Liver (tissue), 9 donors: Measurements from ENCODE around the gene ABLIM2. TPM values are rescaled to one million over a fixed set of nuclear protein-coding genes. Genes with fewer than 3 reads are reported as not detected.

Source experiments
- DNase-seq: peaks from one replicate; pipeline ENCODE4 v3.0.0-alpha.2; 2017; ENCODE audit warnings: low spot score
- H3K27ac ChIP-seq, 2 donors: one replicate each; pipeline ENCODE4 v1.7.0; 2013; ENCODE audit warnings: inconsistent platforms in 2 of 2, low read length in 2 of 2, control low read depth in 1 of 2, low read depth in 1 of 2, mild to moderate bottlenecking in 1 of 2
- H3K27me3 ChIP-seq, 4 donors: one replicate each; pipeline versions ENCODE4 v1.6.1 to v1.7.0; 2013; ENCODE audit warnings: low read length in 3 of 4, inconsistent platforms in 1 of 4, mild to moderate bottlenecking in 1 of 4, moderate library complexity in 1 of 4; ENCODE audit not compliant: control insufficient read depth in 4 of 4, insufficient read depth in 4 of 4
- H3K36me3 ChIP-seq, 4 donors: one replicate each; pipeline versions ENCODE4 v1.6.1 to v1.7.0; 2013; ENCODE audit warnings: low read length in 3 of 4, mild to moderate bottlenecking in 3 of 4, low read depth in 1 of 4, moderate library complexity in 1 of 4; ENCODE audit not compliant: control insufficient read depth in 4 of 4, insufficient read depth in 3 of 4
- H3K4me1 ChIP-seq, 4 donors: one replicate each; pipeline versions ENCODE4 v1.6.1 to v1.7.0; 2013; ENCODE audit warnings: low read length in 3 of 4, mild to moderate bottlenecking in 3 of 4, moderate library complexity in 1 of 4; ENCODE audit not compliant: control insufficient read depth in 4 of 4, insufficient read depth in 4 of 4
- H3K4me3 ChIP-seq, 3 donors: one replicate each; pipeline versions ENCODE4 v1.6.1 to v1.7.0; 2013; ENCODE audit warnings: low read length in 3 of 3, control low read depth in 1 of 3, low read depth in 1 of 3, mild to moderate bottlenecking in 1 of 3
- H3K9ac ChIP-seq, 2 donors: one replicate each; pipeline ENCODE4 v1.7.0; 2013; ENCODE audit warnings: low read length in 2 of 2, mild to moderate bottlenecking in 2 of 2, moderate library complexity in 2 of 2, control low read depth in 1 of 2, low read depth in 1 of 2
- H3K9me3 ChIP-seq, 4 donors: one replicate each; pipeline versions ENCODE4 v1.6.1 to v1.7.0; 2013; ENCODE audit warnings: low read length in 3 of 4; ENCODE audit not compliant: control insufficient read depth in 4 of 4
- EGR1 ChIP-seq, 2 donors: IDR thresholded peaks; 2 replicates each; pipeline ENCODE4 v1.6.1; 2016 to 2018; ENCODE audit warnings: antibody characterized with exemption in 2 of 2, low read depth in 2 of 2
- FOXA2 ChIP-seq: IDR thresholded peaks from 2 replicates; pipeline ENCODE4 v1.6.1; 2016; ENCODE audit warnings: antibody characterized with exemption
- GABPA ChIP-seq, 2 donors: IDR thresholded peaks in 1 of 2; conservative IDR thresholded peaks in 1 of 2; 2 replicates each; pipeline ENCODE4 v1.6.1; 2016; ENCODE audit warnings: antibody characterized with exemption in 2 of 2, mild to moderate bottlenecking in 1 of 2, moderate library complexity in 1 of 2
- HNF4A ChIP-seq, 2 donors: conservative IDR thresholded peaks; 2 replicates each; pipeline ENCODE4 v1.6.1; 2016; ENCODE audit warnings: antibody characterized with exemption in 2 of 2, mild to moderate bottlenecking in 2 of 2
- JUND ChIP-seq, 2 donors: IDR thresholded peaks; 2 replicates each; pipeline ENCODE4 v1.6.1; 2016; ENCODE audit warnings: antibody characterized with exemption in 2 of 2
- RAD21 ChIP-seq, 2 donors: IDR thresholded peaks; 2 replicates each; pipeline ENCODE4 v1.6.1; 2016; ENCODE audit warnings: antibody characterized with exemption in 2 of 2, mild to moderate bottlenecking in 2 of 2
- RXRA ChIP-seq, 2 donors: IDR thresholded peaks; 2 replicates each; pipeline ENCODE4 v1.6.1; 2017 to 2018; ENCODE audit warnings: antibody characterized with exemption in 2 of 2, mild to moderate bottlenecking in 1 of 2
- TAF1 ChIP-seq: conservative IDR thresholded peaks from 2 replicates; pipeline ENCODE4 v1.6.1; 2016; ENCODE audit warnings: antibody characterized with exemption, mild to moderate bottlenecking
- WGBS: extraction: QIAGEN DNeasy Blood & Tissue Kit; methylation state at CpG from one replicate; pipeline ENCODE4 v1.1.7; 2013; 5-methylcytosine and 5-hydroxymethylcytosine counted together
- polyA plus RNA-seq, 2 donors: library from polyadenylated mRNA; stranded (reverse) in 1 of 2; unstranded in 1 of 2; fragments of 200-250 nt in 1 of 2; fragments of >200 nt in 1 of 2; fragmentation: Nextera tagmentation in 1 of 2; extraction: Ambion mirVana in 1 of 2; gene quantifications; one replicate each; pipeline versions ENCODE4 v1.2.1 to v1.2.3, GENCODE V29; 2013 to 2015
- total RNA-seq, 2 donors: library from RNA; depleted of rRNA; stranded (reverse); fragments of >200 nt; gene quantifications; one replicate each; pipeline ENCODE4 v1.2.3, GENCODE V29; 2014
- TF ChIP-seq, protein P1 (sequence below): IDR thresholded peaks from 2 replicates; pipeline ENCODE4 v1.6.1; 2016; ENCODE audit warnings: antibody characterized with exemption, mild to moderate bottlenecking
- TF ChIP-seq, protein P2 (sequence below): IDR thresholded peaks from 2 replicates; pipeline ENCODE4 v1.6.1; 2016; ENCODE audit warnings: antibody characterized with exemption
- TF ChIP-seq, protein P3 (sequence below): IDR thresholded peaks from 2 replicates; pipeline ENCODE4 v1.6.1; 2016; ENCODE audit warnings: antibody characterized with exemption
- TF ChIP-seq, protein P4 (sequence below): IDR thresholded peaks from 2 replicates; pipeline ENCODE4 v1.6.1; 2016; ENCODE audit warnings: antibody characterized with exemption
- TF ChIP-seq, protein P5 (sequence below): fragments of 150-350 bp; IDR thresholded peaks from 2 replicates; pipeline ENCODE4 v1.5.1; 2017; ENCODE audit warnings: improper control_type of control experiment, low read depth, low read length; ENCODE audit not compliant: missing input control
- donor health status: healthy.
- donor health status: healthy.
- donor health status: healthy.
- donor health status: healthy.
- donor health status: healthy.

Gene ABLIM2
- total and polyA plus RNA-seq, 4 donors: 0.75 to 2.5 (median 0.93) TPM

DNA sequence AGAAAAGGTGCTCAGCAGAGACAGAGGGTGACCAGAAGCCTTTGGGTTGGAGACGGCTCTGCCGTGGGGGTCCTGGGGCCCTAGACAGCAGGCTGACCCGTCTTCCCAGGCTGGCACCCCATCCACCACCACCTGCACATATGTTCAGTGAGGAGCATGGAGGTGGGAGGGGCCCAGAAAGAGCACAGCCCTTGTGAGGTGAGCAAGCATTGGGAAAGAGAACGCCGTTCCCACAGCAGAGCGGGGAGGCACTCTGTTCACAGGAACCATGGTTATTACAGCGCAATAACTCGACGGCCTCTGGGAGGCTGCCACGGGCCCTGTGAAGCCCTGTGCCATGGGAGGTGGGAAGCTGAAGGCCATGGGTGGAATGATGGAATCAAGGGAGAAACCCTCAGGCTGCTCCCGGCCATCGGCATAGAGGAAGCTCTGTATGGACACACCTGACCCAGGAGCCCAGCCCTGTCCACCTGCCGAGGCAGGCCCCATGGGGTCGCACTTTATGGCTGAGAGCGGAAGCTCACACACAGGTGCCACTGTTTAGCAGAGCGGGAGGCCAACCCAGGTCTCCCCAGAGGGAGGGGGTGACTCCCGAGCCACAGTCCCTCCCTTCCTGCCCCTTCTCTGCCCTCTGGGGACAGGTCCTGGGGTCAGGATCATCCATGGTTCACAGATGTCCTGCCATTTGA lies 125.4 kb downstream of the ABLIM2 start (continued):
- TF ChIP-seq, protein P1, sequence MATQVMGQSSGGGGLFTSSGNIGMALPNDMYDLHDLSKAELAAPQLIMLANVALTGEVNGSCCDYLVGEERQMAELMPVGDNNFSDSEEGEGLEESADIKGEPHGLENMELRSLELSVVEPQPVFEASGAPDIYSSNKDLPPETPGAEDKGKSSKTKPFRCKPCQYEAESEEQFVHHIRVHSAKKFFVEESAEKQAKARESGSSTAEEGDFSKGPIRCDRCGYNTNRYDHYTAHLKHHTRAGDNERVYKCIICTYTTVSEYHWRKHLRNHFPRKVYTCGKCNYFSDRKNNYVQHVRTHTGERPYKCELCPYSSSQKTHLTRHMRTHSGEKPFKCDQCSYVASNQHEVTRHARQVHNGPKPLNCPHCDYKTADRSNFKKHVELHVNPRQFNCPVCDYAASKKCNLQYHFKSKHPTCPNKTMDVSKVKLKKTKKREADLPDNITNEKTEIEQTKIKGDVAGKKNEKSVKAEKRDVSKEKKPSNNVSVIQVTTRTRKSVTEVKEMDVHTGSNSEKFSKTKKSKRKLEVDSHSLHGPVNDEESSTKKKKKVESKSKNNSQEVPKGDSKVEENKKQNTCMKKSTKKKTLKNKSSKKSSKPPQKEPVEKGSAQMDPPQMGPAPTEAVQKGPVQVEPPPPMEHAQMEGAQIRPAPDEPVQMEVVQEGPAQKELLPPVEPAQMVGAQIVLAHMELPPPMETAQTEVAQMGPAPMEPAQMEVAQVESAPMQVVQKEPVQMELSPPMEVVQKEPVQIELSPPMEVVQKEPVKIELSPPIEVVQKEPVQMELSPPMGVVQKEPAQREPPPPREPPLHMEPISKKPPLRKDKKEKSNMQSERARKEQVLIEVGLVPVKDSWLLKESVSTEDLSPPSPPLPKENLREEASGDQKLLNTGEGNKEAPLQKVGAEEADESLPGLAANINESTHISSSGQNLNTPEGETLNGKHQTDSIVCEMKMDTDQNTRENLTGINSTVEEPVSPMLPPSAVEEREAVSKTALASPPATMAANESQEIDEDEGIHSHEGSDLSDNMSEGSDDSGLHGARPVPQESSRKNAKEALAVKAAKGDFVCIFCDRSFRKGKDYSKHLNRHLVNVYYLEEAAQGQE: no peak
- no peak for TF ChIP-seq GABPA (IDR thresholded peaks at IDR 0.05 in 1 of 2, conservative IDR thresholded peaks at IDR 0.05 in 1 of 2)
- TF ChIP-seq, protein P2, sequence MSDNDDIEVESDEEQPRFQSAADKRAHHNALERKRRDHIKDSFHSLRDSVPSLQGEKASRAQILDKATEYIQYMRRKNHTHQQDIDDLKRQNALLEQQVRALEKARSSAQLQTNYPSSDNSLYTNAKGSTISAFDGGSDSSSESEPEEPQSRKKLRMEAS: no peak

DNA sequence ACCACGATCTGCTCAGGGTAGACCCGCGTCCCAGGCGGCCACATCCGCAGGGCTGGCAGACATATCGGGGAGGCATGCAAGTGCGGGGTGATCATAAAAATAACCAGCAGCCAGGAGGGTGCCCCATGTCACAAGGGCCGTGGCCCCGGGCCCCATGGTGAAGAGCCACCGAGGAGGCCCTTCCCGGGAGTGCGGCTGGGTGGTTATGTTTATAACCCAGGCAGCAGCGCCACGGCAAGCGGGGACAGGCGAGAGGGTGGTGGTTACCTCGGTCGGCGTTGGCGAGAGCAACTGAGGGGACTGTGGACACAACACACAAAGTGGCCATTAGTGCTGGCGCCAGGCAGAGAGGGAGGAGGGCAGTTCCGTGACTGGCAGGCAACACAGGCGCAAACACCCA lies 126.2 kb downstream of the ABLIM2 start:
- Histone ChIP-seq H3K36me3 (no peaks in the 10 kb centered on the region), H3K4me1 (no peaks in the 10 kb centered on the region), H3K27me3 (no peaks in the 10 kb centered on the region), H3K27ac (no peak overlapping the region), H3K9me3 (no peaks in the 10 kb centered on the region), H3K9ac (no peak overlapping the region), H3K4me3 (no peak overlapping the region)
- TF ChIP-seq TAF1: no peak
- TF ChIP-seq JUND (IDR thresholded peaks at IDR 0.05): no peak
- TF ChIP-seq, protein P1: no peak
- TF ChIP-seq, protein P3, sequence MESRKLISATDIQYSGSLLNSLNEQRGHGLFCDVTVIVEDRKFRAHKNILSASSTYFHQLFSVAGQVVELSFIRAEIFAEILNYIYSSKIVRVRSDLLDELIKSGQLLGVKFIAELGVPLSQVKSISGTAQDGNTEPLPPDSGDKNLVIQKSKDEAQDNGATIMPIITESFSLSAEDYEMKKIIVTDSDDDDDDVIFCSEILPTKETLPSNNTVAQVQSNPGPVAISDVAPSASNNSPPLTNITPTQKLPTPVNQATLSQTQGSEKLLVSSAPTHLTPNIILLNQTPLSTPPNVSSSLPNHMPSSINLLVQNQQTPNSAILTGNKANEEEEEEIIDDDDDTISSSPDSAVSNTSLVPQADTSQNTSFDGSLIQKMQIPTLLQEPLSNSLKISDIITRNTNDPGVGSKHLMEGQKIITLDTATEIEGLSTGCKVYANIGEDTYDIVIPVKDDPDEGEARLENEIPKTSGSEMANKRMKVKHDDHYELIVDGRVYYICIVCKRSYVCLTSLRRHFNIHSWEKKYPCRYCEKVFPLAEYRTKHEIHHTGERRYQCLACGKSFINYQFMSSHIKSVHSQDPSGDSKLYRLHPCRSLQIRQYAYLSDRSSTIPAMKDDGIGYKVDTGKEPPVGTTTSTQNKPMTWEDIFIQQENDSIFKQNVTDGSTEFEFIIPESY: no peak
- no peak for TF ChIP-seq RAD21 (IDR thresholded peaks at IDR 0.05)
- no peak for TF ChIP-seq EGR1 (IDR thresholded peaks at IDR 0.05; ENCODE audit: low read depth in 2 of 2)
- TF ChIP-seq, protein P4, sequence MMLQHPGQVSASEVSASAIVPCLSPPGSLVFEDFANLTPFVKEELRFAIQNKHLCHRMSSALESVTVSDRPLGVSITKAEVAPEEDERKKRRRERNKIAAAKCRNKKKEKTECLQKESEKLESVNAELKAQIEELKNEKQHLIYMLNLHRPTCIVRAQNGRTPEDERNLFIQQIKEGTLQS: no peak
- TF ChIP-seq, protein P5, sequence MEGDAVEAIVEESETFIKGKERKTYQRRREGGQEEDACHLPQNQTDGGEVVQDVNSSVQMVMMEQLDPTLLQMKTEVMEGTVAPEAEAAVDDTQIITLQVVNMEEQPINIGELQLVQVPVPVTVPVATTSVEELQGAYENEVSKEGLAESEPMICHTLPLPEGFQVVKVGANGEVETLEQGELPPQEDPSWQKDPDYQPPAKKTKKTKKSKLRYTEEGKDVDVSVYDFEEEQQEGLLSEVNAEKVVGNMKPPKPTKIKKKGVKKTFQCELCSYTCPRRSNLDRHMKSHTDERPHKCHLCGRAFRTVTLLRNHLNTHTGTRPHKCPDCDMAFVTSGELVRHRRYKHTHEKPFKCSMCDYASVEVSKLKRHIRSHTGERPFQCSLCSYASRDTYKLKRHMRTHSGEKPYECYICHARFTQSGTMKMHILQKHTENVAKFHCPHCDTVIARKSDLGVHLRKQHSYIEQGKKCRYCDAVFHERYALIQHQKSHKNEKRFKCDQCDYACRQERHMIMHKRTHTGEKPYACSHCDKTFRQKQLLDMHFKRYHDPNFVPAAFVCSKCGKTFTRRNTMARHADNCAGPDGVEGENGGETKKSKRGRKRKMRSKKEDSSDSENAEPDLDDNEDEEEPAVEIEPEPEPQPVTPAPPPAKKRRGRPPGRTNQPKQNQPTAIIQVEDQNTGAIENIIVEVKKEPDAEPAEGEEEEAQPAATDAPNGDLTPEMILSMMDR: no peak
- no peak for TF ChIP-seq HNF4A (conservative IDR thresholded peaks at IDR 0.05)
- no peak for TF ChIP-seq RXRA (IDR thresholded peaks at IDR 0.05)
- TF ChIP-seq, protein P2: no peak
- no peak for TF ChIP-seq FOXA2
- WGBS: 95% methylated on average over 23 of the region's 23 CpGs
- no peak for DNase-seq
